Limb (tissue), 2 donors: ENCODE measurements around the gene RAI1.

Experiments
- DNase-seq, 2 donors: peaks; one replicate each; pipeline ENCODE4 v3.0.0-alpha.2; 2016; ENCODE audit errors: extremely low spot score in 2 of 2

Gene RAI1

DNA sequence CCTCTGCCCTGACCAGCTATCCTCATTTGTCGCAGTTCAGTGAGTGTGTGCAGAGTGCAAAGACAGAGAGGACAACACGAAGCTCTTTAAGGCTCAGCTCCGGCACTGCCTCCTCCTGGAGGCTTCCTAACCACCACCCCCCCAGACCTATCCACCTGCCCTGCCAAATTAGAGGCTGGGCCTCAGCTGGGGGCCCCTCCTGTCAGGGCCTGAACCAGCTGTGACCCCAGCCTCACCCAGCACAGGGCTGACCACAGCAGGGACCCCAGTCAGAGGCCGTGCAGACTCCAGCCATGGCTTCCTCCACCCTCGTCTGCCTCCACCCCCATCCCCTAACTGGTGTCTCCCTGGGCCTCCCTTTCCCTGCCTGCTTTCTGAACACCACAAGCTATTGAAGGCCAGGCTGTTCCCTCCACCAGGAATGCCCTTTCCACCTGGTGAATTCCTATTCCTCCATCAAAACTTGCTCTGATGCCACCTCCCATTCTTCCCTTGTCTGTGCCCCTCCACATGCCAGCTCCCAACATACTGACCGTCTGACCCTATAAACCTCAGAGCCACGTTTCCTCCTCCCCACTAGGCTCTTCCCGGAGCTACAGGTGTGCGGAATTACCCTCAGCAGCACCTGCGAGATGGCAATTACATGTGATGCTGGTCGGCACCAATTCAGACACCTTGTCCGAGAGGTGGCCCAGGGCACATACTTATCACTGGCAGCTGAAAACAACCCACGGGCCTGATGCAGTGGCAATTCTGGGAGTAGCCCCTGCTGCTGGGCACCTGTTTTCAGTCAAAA is 146.8 kb downstream of the RAI1 start:
- DNase-seq = no peak

DNA sequence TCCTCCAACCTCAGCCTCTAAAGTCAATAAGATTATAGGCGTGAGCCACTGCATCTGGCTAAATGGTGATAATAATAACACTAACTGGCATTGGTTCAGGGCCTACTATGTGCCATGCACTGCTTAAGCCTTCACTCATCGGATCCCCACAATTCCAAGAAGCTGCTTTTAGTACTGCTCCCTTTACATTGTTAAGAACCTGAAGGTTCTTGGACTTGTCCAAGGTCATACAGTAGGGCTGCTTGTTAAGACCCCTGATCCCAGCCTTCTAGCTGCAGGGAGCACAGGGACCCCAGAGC is 149.0 kb downstream of the RAI1 start:
- no peak for DNase-seq

DNA sequence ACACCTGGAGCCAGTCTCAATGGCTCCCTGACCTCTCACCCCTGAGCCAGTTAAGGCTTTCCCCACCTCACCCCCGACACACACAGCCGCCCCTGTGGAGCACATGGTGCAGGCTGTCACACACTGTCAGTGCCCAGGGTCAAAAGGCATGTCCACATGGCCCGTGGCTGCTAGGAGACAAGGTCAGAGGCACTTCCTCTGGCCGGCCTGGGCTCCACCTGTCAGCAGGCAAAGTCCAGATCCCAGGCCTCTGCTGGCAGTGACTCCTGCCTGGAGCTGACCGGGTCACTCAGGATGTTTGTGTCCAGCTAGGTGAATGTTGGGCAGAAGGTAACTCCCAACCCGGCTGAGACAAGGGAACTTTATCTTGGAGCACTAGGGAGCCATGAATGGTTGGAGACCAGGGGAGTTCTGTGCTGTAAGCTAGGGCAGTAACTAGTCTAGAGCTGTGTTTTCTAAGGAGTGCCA is 149.5 kb downstream of the RAI1 start:
- no peak for DNase-seq

GRCh38 chr17:17831208-17832031 is 150.2 kb downstream of the RAI1 start:
- no peak for DNase-seq

DNA sequence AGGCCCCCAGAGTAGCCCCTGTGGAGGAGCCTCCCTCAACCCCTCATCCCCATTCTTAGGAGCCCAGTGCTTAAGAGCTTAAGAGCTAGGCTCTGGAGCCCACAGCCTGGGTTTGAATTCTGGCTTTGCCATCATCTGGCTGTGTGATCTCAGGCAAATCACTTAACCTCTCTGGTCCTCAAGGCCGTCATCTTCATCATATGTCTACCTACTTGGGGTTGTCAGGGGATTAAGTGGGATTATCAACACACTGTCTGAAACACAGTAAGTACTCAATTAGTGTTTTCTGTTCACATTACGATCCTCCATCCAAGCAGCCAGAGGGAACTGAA is 150.7 kb downstream of the RAI1 start:
- DNase-seq = no peak

- no peak for DNase-seq
Observed at GRCh38 chr17:17833658-17834357, 152.6 kb downstream of the RAI1 start.

GRCh38 chr17:17834974-17835373 is 153.7 kb downstream of the RAI1 start:
- DNase-seq = no peak

DNA sequence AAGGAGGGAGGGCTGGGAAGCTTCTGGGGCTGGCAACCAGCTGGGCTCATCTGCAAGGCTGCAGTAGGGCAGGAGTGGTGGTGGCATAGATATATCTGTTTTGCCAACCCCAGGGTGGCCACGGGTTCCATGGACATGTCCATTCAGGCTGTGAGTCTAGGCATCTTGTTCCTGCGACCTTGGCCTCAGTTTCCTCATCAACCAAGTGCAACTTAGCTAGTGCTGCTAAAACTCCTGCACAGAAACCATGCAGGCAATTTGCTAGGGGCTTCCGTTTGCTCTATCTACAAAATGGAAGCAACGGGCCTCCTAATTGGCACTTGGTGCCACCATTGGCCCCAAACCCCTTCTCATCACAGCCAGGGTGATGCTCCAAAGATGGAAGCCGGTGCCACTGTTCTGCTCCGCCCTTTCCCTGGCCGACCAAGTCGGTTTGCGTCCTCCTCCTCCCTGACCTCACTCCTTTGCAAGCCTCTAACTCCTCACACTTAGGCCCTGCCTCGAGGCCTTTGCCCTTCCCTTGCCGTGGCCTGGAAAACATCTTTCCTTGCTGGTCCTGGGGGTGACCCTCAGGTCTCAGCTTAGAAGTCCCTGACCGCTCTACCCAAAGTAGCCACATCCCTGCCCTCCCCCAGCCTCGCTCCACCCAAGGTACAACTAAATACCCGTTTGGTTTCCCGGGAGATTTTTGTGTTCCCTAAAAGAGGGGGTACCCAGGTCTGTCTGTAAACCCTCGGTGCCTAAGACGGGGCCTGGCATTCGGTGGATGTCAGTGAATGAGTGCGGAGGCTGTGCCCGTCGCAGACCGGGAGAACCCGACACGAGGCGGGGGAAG is 154.4 kb downstream of the RAI1 start:
- DNase-seq = peak in 1 of 2 donors; percentile 28

DNA sequence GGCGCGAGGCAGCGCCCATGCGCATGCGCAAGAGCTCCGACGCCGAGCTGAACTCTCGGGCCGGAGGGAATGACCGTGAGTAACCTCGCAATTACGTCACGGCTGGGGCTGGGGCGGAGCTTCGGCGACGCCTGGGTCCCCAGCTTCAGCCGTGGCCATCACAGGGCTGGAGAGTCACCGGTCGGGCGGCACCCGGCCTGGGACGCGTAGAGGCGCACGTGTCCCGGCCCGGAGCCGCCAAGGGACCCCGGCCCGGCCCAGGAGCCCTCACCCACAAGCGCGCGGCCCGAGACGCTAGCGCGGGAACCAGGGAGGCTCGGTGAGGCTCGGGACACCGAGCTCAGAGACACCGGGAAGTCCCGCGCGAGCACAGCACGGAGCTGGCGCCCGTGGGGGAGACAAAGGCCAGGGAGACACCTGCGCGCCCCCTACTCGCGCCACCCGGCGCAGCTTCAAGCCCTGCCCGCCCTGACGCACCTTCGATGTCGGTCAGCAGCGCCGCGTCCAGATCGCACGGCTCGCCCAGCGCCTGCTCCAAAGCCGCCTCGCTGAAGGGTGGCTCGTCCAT is 155.1 kb downstream of the RAI1 start:
- DNase-seq = peak; percentile 94 to 98

GRCh38 chr17:17836818-17837379 is 155.6 kb downstream of the RAI1 start, which contains the start of gene SREBF1:
Gene SREBF1 (minus strand): TSS chr17:17836986. CDS start chr17:17836817, 169 bp downstream.
- DNase-seq = peak; percentile 60 to 78

- DNase-seq = no peak
Observed at GRCh38 chr17:17837380-17837821, 156.1 kb downstream of the RAI1 start.

DNA sequence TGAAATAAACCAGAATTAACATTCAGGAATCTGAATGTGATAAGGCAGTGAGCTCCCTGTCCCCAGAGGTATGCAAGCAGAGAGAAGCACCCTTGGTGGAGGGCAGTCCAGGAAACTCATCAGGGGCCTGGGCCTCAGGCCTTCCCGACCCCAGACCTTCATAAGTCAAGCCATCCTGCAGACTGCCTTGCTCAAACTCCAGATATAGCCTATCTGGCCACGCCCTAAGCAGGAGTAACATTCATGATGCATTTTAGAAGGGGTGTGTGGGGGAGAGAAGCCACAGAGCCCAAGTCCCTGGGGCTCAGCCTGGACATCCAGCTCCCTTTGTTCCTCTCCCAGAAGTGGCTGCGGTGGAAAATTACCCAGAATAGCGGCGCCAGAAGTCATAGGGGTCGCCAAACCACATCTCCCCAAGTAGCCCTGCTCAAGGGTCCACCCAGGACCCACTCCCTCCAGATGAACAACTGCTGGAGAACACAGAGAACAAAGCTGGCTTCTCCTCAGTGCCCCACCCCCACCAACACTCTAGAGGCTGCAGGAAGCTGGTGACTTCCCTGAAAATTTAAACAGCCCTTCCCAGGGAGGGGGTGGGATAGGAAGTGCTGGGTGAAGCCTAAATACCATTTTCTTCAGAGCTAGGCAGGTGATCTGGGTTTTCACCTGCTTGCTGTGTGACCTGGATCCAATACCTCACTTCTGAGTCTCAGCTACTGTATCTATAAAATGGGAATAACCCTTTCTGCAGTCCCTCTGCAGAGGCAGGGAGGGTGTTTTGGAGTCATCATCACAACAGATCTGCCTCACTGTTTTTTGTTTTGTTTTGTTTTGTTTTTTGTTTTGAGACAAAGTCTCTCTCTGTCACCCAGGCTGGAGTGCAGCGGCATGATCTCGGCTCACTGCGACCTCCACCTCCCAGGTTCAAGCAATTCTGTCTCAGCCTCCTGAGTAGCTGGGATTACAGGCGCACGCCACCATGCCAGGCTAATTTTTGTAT is 157.0 kb downstream of the RAI1 start:
- DNase-seq = no peak

- peak; percentile 46 to 85 for DNase-seq
Observed at GRCh38 chr17:17839791-17840707, 158.8 kb downstream of the RAI1 start.

- peak in 1 of 2 donors; percentile 29 for DNase-seq
Observed at GRCh38 chr17:17840751-17841591, 159.7 kb downstream of the RAI1 start.

DNA sequence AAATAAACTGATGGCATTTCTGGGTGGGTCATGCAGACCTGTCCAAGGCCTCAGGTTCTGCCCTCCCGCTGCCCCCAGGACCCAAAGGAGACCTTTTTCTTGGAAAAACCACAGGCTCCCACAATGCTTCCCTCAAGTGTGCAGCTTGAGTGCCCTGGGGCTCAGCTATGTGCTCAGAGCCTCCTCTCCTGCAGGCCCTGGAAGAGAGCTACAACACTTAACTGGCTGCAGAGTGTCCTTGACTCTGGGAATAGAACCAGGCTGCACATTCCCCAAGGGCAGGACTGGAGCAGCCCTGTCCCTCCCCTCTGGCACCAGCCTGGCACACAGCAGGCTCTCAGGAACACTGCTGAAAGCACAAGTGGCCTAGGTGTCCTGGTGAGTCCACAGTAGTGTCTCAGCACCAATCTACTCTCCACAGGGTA is 160.4 kb downstream of the RAI1 start:
- DNase-seq = no peak

- no peak for DNase-seq
Observed at GRCh38 chr17:17842111-17842876, 161.0 kb downstream of the RAI1 start.
